NCI-H345 treated with DMSO at 0.1 percent for 48 hours (cell line): ENCODE data around the gene SLC38A6.
"Not testable (repeated sequence)": the region's sequence is repeated elsewhere in the genome, so short reads cannot be mapped to it uniquely, and the experiment has no call there.

Experiments used
- DNase-seq: peaks from one replicate; lab custom pipeline; 2025; ENCODE audit not compliant: unreplicated experiment; lab: John Stamatoyannopoulos, UW

The SLC38A6 gene

GRCh38 chr14:61050417-61050816, 69.4 kb downstream of the SLC38A6 start:
- no peak for DNase-seq

DNA sequence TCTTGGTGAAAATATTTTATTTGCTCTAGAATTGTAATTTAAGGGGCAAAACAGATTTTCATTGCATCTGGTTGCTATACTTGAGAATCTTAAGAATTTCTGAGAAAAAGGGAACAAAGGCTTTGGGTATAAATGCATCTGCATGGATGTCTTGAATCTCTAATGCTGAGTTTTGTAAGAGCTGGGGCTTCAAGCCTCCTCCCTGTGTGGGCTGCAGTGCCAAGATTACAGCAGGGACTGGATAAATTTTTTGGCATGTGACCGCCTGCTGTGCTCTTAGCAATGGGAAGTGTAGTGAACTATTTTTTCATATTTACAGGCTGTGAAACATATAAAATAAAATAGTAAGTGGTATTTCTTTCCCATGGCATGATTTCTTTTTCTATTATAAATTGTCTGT, 70.0 kb downstream of the SLC38A6 start:
- DNase-seq, result no peak

GRCh38 chr14:61051621-61052020, 70.6 kb downstream of the SLC38A6 start:
- no peak for DNase-seq

DNA sequence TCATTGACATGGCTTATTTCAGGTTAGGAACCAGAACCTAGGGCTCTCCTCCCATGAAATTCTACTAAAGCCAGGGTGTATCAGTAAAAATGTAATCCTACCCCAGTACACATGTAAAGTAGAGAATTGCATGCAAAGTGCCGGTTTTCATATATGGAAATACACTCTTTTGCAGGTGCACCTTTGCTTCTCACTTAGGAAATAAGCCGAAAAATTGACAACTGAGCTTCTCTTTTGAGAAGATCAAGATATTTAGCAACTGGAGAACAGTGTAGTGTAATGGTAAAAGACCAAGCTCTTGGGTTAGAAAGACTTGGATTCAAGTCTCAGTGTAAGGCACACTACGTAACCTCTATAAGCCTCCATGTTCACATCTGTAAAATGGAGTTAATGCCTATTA, 82.4 kb downstream of the SLC38A6 start:
- no peak for DNase-seq

DNA sequence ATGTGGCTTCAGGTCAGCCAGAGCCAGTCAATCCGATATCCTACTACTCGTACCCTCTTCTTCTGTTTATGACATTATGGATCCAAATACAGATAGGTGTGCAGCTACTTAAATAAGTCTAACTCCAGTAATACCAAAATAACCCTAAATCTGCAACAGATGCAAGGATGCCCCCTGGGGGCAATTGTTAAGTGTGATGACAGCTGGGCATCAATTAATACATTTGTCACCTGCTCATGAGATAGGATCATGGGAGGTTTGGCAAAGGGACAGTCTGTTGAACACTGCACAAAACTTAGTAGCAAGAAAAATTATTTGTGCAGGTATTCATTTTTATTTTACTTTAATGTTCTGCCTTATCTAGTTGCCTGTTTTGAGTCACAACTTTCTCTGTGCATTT, 83.2 kb downstream of the SLC38A6 start:
- DNase-seq, result no peak

- DNase-seq, result no peak
Measured at GRCh38 chr14:61064856-61065255, 83.8 kb downstream of the SLC38A6 start.

DNA sequence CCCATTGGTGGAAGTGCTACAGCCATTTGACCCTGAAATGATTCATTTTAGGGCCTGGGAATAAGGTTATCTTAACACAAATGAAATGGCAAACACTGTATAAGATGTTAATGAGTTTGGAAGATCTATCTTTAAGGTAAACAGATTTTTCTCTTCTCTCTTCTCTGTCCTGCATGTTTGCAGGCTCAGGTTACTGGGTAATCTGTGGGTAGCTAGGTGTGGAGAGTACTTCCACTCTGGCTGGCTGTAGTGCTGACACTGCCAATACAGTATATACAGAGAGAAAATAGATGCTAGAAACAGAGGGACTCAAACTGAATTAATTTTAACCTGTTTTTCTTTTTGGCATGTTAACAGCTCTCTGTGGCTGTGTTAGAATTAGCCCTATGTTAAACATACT, 84.6 kb downstream of the SLC38A6 start:
- DNase-seq, result peak; percentile 54

DNA sequence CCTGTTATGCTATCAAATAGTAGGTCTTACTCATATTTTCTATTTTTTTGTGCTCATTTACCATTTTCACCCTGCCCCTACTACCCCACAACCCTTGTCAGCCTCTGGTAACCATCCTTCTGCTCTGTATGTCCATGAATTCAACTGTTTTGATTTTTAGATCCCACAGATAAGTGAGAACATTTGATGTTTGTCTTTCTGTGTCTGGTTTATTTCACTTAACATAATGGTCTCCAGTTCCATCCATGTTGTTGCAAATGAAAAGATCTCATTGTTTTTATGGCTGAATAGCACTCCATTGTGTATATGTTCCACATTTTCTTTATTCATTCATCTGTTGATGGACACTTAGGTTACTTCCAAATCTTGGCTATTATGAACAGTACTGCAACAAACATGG, 91.4 kb downstream of the SLC38A6 start:
- DNase-seq, result not testable (repeated sequence)

- DNase-seq, result no peak
Measured at GRCh38 chr14:61074852-61075251, 93.8 kb downstream of the SLC38A6 start.

DNA sequence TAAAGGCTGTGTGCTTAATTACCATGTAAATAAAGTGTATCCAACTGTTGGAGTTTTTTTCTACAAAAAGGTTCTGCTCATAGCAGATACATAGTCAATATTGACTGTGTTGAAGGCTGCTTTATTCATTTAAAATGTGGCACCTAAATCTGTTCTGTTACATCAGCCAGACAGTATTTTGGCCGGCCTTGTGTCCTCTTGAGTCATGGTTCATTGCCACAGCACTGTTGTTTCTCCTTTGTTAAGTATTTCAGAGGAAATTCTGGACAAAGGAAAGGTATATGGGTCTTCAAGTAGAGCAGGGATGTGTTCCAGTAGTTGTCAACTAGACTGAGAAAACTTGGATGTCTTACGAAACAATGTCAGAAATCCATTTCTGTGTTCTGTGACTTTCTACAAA, 95.5 kb downstream of the SLC38A6 start:
- no peak for DNase-seq

GRCh38 chr14:61077437-61077836, 96.4 kb downstream of the SLC38A6 start:
- DNase-seq, result no peak

- DNase-seq, result no peak
Measured at GRCh38 chr14:61077951-61078720, 97.1 kb downstream of the SLC38A6 start.

DNA sequence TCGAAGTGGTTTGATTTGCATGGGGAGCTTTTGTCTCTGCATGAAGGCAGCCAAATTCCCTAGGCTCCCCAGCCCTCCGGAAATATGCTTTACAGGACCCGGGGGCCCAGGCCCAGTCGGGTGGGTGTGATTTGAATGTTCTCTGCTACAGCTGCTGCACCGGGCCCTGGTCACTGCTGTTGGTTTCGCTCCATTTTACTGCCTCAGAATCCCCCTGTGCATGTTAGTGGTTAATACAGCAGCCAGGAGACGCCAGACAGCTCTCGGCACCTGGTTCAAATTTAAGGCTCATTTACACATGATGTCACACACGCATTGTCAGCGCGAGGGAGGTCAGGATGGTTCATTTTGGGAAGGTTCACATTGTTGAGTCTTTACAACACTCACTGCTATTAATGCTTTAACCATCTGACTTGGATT, 99.6 kb downstream of the SLC38A6 start:
- no peak for DNase-seq

DNA sequence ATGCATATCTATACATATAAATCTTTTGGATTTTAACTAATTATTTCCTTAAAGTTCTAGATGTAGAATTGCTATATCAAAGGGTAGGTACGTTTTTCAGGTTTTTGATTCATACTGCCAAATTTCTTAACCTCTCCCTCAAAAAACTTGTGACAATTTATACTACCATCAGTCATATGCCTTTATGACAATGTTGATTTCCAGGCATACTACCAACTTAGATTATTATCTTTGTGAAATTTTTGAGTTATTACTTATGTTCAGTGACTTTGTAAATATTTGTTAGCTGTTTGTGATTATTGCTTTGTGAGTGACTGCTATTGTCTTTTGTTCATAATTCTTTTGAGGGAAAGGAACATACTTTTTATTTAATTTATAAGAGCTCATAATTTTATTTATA, 107.0 kb downstream of the SLC38A6 start:
- DNase-seq, result no peak

GRCh38 chr14:61089126-61089750, 108.2 kb downstream of the SLC38A6 start:
- no peak for DNase-seq

DNA sequence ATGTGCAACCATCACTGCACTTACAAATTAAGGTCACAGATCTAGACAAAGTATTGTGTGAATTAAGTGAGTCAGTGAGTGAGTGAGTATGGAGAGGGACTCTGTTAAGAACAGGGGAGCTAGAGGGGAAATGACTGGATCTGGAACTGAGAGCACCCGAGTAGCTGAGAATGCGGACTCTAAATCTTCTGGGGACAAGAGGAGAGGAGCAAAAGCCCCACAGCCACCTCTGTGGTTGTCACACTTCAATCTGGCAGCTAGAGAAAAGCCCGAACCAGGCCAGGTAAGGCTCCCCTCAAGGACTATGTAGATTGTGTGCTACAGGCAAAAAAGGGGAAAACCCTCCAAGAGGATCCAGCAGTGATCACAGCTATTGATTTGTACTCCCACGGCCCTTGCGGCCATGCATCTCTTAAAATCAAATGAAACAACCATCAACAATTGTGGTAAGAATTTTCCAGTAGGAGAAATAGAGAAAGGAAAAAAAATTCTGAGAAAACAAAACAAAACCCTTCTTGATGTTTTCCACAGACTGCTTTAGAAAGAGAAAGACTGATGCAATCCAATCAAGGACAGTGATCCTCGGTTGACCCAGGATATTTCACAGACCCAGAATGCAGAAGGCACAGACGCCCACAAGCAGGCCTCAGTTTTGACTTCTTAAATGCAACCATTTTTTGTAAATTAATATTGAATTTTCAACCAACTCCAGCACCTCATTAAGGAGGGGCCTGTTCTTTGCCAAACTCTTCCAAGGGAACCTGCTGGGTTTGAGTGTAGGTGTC, 109.6 kb downstream of the SLC38A6 start:
- no peak for DNase-seq

DNA sequence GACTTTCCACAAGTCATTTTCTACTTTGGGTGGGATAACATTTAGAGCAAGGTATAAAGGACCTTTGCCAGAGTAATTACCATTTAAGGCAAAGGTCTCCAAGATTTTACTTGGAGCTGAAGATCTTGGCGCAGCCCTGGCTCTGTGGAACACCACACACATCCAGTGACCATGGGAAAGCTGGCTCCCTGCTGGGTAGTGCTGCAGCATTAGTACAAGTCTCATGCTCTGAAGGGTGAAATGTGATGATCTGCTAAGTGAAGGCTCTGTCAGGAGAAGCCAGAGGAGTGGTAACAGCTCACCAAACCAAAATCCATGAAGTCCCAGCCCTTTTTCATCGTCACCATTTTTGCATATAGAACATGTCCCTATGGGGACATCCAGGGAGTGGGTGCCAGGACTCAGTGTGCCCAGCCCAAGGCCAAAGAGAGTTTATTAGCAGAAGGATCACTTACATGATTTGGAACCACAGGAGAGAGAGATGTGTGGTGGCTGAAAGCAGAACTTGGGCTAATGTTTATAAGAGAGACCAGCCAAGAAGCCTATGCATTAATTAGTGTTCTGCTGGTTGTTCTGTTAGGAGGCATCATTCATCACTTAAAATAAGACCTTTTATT, 110.7 kb downstream of the SLC38A6 start:
- DNase-seq, result no peak

GRCh38 chr14:61098096-61098495, 117.1 kb downstream of the SLC38A6 start:
- DNase-seq, result not testable (repeated sequence)

- no peak for DNase-seq
Measured at GRCh38 chr14:61098721-61099120, 117.7 kb downstream of the SLC38A6 start.

DNA sequence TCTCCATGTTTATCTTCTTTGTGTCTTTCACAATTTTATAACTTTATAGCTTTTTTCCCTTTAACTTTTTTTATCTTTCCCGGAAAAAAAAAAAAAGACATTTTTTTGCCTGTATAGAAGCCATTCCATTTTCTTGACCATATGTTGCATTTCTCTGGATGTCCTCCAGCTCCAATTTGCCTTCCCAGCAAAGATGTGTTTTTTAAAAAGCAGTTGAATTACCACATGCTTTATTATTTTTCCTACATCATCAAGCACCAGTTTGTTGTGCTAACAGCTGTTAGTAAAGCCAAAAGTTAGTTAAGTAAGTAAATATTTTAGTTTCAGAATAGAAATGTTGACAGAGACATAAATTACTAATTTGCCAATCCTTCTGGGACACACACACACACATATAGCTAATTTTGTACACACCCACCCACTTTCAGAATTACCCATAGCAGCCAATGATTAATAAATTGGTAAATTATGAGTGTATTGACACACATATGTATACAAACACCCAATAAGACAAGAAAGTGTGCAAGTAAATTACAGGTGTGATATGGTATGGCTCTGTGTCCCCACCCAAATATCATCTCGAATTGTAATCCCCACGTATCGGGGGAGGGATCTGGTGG, 118.3 kb downstream of the SLC38A6 start:
- no peak for DNase-seq
